ENCODE measurements around the gene HOXD12.

DNA sequence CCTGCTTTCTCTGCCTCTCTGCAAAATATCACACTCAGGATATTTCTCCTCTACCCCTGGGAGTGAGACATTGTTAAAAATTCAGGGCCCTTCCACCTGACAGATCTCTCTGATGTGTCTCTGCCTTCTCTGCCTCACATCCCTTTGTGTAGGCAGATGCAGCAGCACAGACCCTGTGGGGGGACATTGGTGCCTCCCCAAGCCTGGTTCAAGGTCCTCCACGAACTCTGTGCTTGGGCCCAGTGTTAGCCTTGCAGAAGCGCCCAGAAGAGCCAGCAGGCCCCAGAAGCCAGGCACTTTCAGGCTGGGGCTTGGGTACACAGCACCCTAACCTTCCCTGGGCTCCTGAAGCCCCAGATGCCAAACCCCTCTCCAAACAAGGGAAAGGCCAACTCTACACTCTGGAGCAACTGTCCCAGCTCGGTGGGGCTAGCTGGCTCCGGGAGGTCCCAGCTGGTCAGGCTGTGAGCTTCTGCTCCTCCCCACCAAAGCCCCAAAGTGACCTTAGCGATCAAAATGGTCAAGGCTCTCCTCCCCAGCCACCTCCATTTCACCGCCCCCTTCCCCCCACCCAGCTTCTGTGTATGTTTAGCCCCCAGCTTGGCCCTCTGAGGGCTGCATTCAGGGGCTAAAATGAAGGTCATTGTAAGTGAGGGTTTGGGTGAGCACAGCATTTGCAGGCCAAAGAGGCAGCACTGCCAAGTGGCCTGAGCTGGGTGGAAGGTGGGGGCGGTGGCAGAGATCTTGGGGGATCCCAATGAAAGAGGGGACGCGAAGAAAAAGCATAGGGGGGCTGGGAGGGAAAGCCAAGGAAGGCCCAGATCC is 25.6 kb downstream of the HOXD12 start:
- TF ChIP-seq, protein P1, sequence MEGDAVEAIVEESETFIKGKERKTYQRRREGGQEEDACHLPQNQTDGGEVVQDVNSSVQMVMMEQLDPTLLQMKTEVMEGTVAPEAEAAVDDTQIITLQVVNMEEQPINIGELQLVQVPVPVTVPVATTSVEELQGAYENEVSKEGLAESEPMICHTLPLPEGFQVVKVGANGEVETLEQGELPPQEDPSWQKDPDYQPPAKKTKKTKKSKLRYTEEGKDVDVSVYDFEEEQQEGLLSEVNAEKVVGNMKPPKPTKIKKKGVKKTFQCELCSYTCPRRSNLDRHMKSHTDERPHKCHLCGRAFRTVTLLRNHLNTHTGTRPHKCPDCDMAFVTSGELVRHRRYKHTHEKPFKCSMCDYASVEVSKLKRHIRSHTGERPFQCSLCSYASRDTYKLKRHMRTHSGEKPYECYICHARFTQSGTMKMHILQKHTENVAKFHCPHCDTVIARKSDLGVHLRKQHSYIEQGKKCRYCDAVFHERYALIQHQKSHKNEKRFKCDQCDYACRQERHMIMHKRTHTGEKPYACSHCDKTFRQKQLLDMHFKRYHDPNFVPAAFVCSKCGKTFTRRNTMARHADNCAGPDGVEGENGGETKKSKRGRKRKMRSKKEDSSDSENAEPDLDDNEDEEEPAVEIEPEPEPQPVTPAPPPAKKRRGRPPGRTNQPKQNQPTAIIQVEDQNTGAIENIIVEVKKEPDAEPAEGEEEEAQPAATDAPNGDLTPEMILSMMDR (optimal IDR thresholded peaks at IDR 0.05 in 1 of 3, IDR thresholded peaks at IDR 0.05 in 1 of 3, conservative IDR thresholded peaks at IDR 0.05 in 1 of 3; ENCODE audit: extremely low read depth in 1 of 3, insufficient read depth in 2 of 3, low read length in 3 of 3): no peak
- TF ChIP-seq EZH2 (IDR thresholded peaks at IDR 0.05; ENCODE audit: low read length): no peak

Data from keratinocyte (primary cell).